SK-N-SH (cell line): ENCODE results near the gene PRX. TPM values are rescaled to one million over a fixed set of nuclear protein-coding genes. Genes with fewer than 3 reads are reported as not detected.

ENCODE experiments used
- CTCF ChIA-PET: fragments of 300-600, 350-600 bp; formaldehyde crosslinking; extraction: SDS; loops from one replicate; lab custom pipeline; 2021; lab: Yijun Ruan, JAX
- POLR2A ChIA-PET: fragments of 350-600 bp; sonication (Branson Sonifier 250); formaldehyde crosslinking; extraction: SDS; loops from one replicate; lab custom pipeline; 2020; ENCODE audit warnings: antibody characterized with exemption, inconsistent platforms; lab: Yijun Ruan, JAX
- DNase-seq: peaks from one replicate; pipeline ENCODE4 v3.0.0; 2012
- H2AFZ ChIP-seq: fragments of 200-600 bp; sonication (generic); 2 replicates; pipeline ENCODE4 v1.8.1; 2016; ENCODE audit warnings: antibody characterized with exemption, mild to moderate bottlenecking, low read depth
- H3F3A ChIP-seq: fragments of 200-600 bp; sonication (generic); replicated peaks from 2 replicates; pipeline ENCODE3; 2016; ENCODE audit warnings: antibody characterized with exemption, mild to moderate bottlenecking; ENCODE audit not compliant: insufficient read depth
- H3K27ac ChIP-seq, 2 experiments: fragments of 200-500 bp in 1 of 2; fragments of 200-600 bp in 1 of 2; sonication (Bioruptor generic) in 1 of 2; sonication (generic), shearing (Covaris generic) in 1 of 2; 2 replicates each; pipeline versions ENCODE4 v1.5.1 to v1.6.1; 2014 to 2016; ENCODE audit warnings: low read depth in 2 of 2, inconsistent platforms in 1 of 2, low read length in 1 of 2, mild to moderate bottlenecking in 1 of 2, mixed read lengths in 1 of 2
- H3K27me3 ChIP-seq: fragments of 200-600 bp; sonication (generic), shearing (Covaris generic); 2 replicates; pipeline ENCODE4 v1.6.1; 2016; ENCODE audit warnings: mixed run types; ENCODE audit not compliant: insufficient read depth
- H3K36me3 ChIP-seq, 2 experiments: fragments of 200-500 bp in 1 of 2; fragments of 200-600 bp in 1 of 2; sonication (Bioruptor generic) in 1 of 2; sonication (generic) in 1 of 2; replicated peaks in 1 of 2; 2 replicates each; pipeline versions ENCODE3 to v1.5.1; 2014 to 2016; ENCODE audit warnings: low read length in 1 of 2, mild to moderate bottlenecking in 1 of 2; ENCODE audit not compliant: insufficient read depth in 2 of 2, control insufficient read depth in 1 of 2
- H3K4me1 ChIP-seq, 2 experiments: fragments of 200-500 bp in 1 of 2; fragments of 200-600 bp in 1 of 2; sonication (Bioruptor generic) in 1 of 2; sonication (generic), shearing (Covaris generic) in 1 of 2; 2 replicates each; pipeline versions ENCODE4 v1.5.1 to v1.6.1; 2014 to 2016; ENCODE audit warnings: low read depth in 1 of 2, low read length in 1 of 2, mixed run types in 1 of 2; ENCODE audit not compliant: insufficient read depth in 2 of 2, control insufficient read depth in 1 of 2
- H3K4me2 ChIP-seq: fragments of 200-600 bp; sonication (generic), shearing (Covaris generic); 2 replicates; pipeline ENCODE4 v1.6.1; 2017; ENCODE audit warnings: mixed run types
- H3K4me3 ChIP-seq, 2 experiments: fragments of 200-500 bp in 1 of 2; fragments of 200-600 bp in 1 of 2; sonication (Bioruptor generic) in 1 of 2; sonication (generic), shearing (Covaris generic) in 1 of 2; 2 replicates each; pipeline versions ENCODE4 v1.5.1 to v1.8.1; 2014 to 2016; ENCODE audit warnings: low read depth in 2 of 2, inconsistent platforms in 1 of 2, low read length in 1 of 2, mild to moderate bottlenecking in 1 of 2, mixed read lengths in 1 of 2, moderate library complexity in 1 of 2
- H3K79me2 ChIP-seq: fragments of 200-600 bp; sonication (generic); 2 replicates; pipeline ENCODE4 v1.8.1; 2017; ENCODE audit warnings: mild to moderate bottlenecking; ENCODE audit not compliant: insufficient read depth
- H3K9ac ChIP-seq: fragments of 200-600 bp; sonication (generic); 2 replicates; pipeline ENCODE4 v1.6.1; 2017; ENCODE audit warnings: mixed run types
- H3K9me2 ChIP-seq: fragments of 200-600 bp; sonication (generic); 2 replicates; pipeline ENCODE4 v1.6.1; 2017; ENCODE audit warnings: mixed run types
- H3K9me3 ChIP-seq: fragments of 200-600 bp; sonication (generic); 2 replicates; pipeline ENCODE4 v1.6.1; 2017; ENCODE audit warnings: mixed run types, mild to moderate bottlenecking, moderate library complexity
- H4K20me1 ChIP-seq: fragments of 200-600 bp; sonication (generic); 2 replicates; pipeline ENCODE4 v1.6.1; 2017; ENCODE audit warnings: mild to moderate bottlenecking, mixed run types; ENCODE audit not compliant: insufficient read depth
- ELF1 ChIP-seq: IDR thresholded peaks from 2 replicates; pipeline ENCODE4 v1.4.0; 2012
- EP300 ChIP-seq, 2 experiments: IDR thresholded peaks; 2 replicates each; pipeline versions ENCODE4 v1.4.0 to v1.6.1; 2012; ENCODE audit warnings: borderline replicate concordance in 1 of 2, low read depth in 1 of 2, low read length in 1 of 2
- EZH2phosphoT487 ChIP-seq: fragments of 200-600 bp; sonication (generic); IDR thresholded peaks from 2 replicates; pipeline ENCODE4 v1.6.1; 2017; ENCODE audit warnings: low read depth, mixed run types, mild to moderate bottlenecking, antibody characterized with exemption, moderate library complexity, borderline replicate concordance
- FOSL2 ChIP-seq: IDR thresholded peaks from 2 replicates; pipeline ENCODE4 v1.4.0; 2012; ENCODE audit warnings: low read depth, mild to moderate bottlenecking, moderate library complexity, borderline replicate concordance
- FOXJ3 ChIP-seq: sonication (generic); formaldehyde crosslinking; IDR thresholded peaks from 2 replicates; pipeline ENCODE4 v1.5.1; 2020; ENCODE audit warnings: mild to moderate bottlenecking, missing genetic modification reagents
- FOXM1 ChIP-seq: IDR thresholded peaks from 2 replicates; pipeline ENCODE4 v1.4.0; 2012; ENCODE audit warnings: low read depth, mild to moderate bottlenecking
- GATA2 ChIP-seq: sonication (generic); formaldehyde crosslinking; IDR thresholded peaks from 2 replicates; pipeline ENCODE4 v1.5.0; 2020; ENCODE audit warnings: mild to moderate bottlenecking, missing genetic modification reagents
- NFIC ChIP-seq: IDR thresholded peaks from 2 replicates; pipeline ENCODE4 v1.4.0; 2012; ENCODE audit warnings: borderline replicate concordance
- NRF1 ChIP-seq: IDR thresholded peaks from 2 replicates; pipeline ENCODE4 v1.6.1; 2012; ENCODE audit warnings: low read depth, mild to moderate bottlenecking, low read length
- POLR2AphosphoS5 ChIP-seq: IDR thresholded peaks from 2 replicates; pipeline ENCODE4 v1.6.1; 2012; ENCODE audit warnings: low read depth, low read length
- RCOR1 ChIP-seq: fragments of 150-350 bp; IDR thresholded peaks from 2 replicates; pipeline ENCODE4 v1.6.1; 2017; ENCODE audit warnings: antibody characterized with exemption, low read length
- RXRA ChIP-seq: IDR thresholded peaks from 2 replicates; pipeline ENCODE4 v1.4.0; 2012; ENCODE audit warnings: low read depth, mild to moderate bottlenecking, borderline replicate concordance
- SMC3 ChIP-seq: IDR thresholded peaks from 2 replicates; pipeline ENCODE4 v1.6.1; 2012; ENCODE audit warnings: low read depth, low read length, improper control_type of control experiment
- TAF1 ChIP-seq: IDR thresholded peaks from 2 replicates; pipeline ENCODE4 v1.6.1; 2012; ENCODE audit warnings: low read depth, mild to moderate bottlenecking, low read length, moderate library complexity, borderline replicate concordance
- TCF12 ChIP-seq: IDR thresholded peaks from 2 replicates; pipeline ENCODE4 v1.4.0; 2012
- TEAD4 ChIP-seq: IDR thresholded peaks from 2 replicates; pipeline ENCODE4 v1.4.0; 2012; ENCODE audit warnings: mild to moderate bottlenecking, borderline replicate concordance; ENCODE audit not compliant: insufficient read depth
- WGBS: methylation state at CpG from one replicate; pipeline ENCODE4 v1.1.6; 2017; ENCODE audit warnings: low lambda C conversion rate; 5-methylcytosine and 5-hydroxymethylcytosine counted together
- polyA plus RNA-seq, 3 experiments: library from polyadenylated mRNA; depleted of rRNA; stranded (reverse); fragments of >200 nt; gene quantifications; 2 replicates each; pipeline ENCODE4 v1.2.3, GENCODE V29; 2012
- TF ChIP-seq, protein P1 (sequence below): fragments of 150-350 bp; IDR thresholded peaks from 2 replicates; pipeline ENCODE4 v1.6.1; 2016; ENCODE audit warnings: mild to moderate bottlenecking, low read depth, low read length
- TF ChIP-seq, protein P2 (sequence below): IDR thresholded peaks from 2 replicates; pipeline ENCODE4 v1.4.0; 2012; ENCODE audit warnings: low read depth
- TF ChIP-seq, protein P3 (sequence below): IDR thresholded peaks from 2 replicates; pipeline ENCODE4; 2012
- TF ChIP-seq, protein P4 (sequence below): IDR thresholded peaks from 2 replicates; pipeline ENCODE4 v1.4.0; 2012; ENCODE audit warnings: low read depth, borderline replicate concordance

The PRX gene
- polyA plus RNA-seq, 1 of the 3 experiments (the other 2 are of a cell fraction) = 2.2 TPM

DNA sequence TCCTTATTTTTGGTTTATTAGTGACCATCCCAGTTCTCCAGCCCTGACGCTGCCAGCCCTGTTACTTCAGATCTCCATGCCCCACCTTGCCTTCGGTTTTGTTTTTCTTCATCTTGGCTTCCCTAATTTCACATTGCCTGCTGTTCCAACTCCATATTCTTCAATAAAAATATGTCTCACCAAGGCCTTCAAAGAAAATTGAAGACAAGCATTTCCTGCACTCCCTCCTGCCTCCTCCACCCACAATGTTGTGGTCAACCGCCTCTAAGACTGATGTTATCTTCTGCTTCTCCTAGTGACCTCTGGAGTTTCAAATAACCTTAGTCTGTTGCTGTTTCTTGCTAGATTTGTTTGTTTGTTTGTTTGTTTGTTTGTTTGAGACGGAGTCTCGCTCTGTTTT lies 50.1 kb downstream of the PRX start:
- Histone ChIP-seq H3K9ac (no peak overlapping the region), H3K27ac (no peak overlapping the region), H3F3A (peaks cover 7% of the 10 kb centered on the region), H3K36me3 (peaks cover under 1 to 2% of the 10 kb centered on the region in 2 experiments), H3K4me2 (no peak overlapping the region), H3K9me2 (no peaks in the 10 kb centered on the region), H4K20me1 (no peaks in the 10 kb centered on the region), H3K4me1 (peaks cover 0 to 14% of the 10 kb centered on the region in 2 experiments; a peak in 2 of 4 replicates), H3K27me3 (no peaks in the 10 kb centered on the region), H3K4me3 (no peak overlapping the region), H2AFZ (no peak overlapping the region), H3K9me3 (no peaks in the 10 kb centered on the region), H3K79me2 (peaks cover 9% of the 10 kb centered on the region; the same call in 1 of the 2 replicates)
- DNase-seq = no peak
- ChIA-PET POLR2A (no interaction called here), CTCF (no interaction called here)
- 91% methylated on average over 5 of the region's 5 CpGs for WGBS
- no peak for TF ChIP-seq SMC3
- no peak for TF ChIP-seq RXRA
- TF ChIP-seq FOXJ3 (CRISPR knock-in tag) = no peak
- TF ChIP-seq, protein P1, sequence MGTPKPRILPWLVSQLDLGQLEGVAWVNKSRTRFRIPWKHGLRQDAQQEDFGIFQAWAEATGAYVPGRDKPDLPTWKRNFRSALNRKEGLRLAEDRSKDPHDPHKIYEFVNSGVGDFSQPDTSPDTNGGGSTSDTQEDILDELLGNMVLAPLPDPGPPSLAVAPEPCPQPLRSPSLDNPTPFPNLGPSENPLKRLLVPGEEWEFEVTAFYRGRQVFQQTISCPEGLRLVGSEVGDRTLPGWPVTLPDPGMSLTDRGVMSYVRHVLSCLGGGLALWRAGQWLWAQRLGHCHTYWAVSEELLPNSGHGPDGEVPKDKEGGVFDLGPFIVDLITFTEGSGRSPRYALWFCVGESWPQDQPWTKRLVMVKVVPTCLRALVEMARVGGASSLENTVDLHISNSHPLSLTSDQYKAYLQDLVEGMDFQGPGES = no peak
- TF ChIP-seq NRF1 = no peak
- no peak for TF ChIP-seq TAF1
- TF ChIP-seq, protein P2, sequence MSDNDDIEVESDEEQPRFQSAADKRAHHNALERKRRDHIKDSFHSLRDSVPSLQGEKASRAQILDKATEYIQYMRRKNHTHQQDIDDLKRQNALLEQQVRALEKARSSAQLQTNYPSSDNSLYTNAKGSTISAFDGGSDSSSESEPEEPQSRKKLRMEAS = no peak
- TF ChIP-seq TEAD4 = no peak
- no peak for TF ChIP-seq EZH2phosphoT487
- TF ChIP-seq TCF12 = no peak
- no peak for TF ChIP-seq FOSL2
- no peak for TF ChIP-seq GATA2 (CRISPR knock-in tag)
- TF ChIP-seq EP300 (IDR thresholded peaks at IDR 0.05; ENCODE audit: borderline replicate concordance in 1 of 2, low read depth in 1 of 2, low read length in 1 of 2) = no peak
- TF ChIP-seq POLR2AphosphoS5 = no peak
- no peak for TF ChIP-seq RCOR1
- TF ChIP-seq ELF1 = no peak
- TF ChIP-seq NFIC = no peak
- TF ChIP-seq, protein P3, sequence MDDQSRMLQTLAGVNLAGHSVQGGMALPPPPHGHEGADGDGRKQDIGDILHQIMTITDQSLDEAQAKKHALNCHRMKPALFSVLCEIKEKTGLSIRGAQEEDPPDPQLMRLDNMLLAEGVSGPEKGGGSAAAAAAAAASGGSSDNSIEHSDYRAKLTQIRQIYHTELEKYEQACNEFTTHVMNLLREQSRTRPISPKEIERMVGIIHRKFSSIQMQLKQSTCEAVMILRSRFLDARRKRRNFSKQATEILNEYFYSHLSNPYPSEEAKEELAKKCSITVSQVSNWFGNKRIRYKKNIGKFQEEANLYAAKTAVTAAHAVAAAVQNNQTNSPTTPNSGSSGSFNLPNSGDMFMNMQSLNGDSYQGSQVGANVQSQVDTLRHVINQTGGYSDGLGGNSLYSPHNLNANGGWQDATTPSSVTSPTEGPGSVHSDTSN = no peak
- TF ChIP-seq, protein P4, sequence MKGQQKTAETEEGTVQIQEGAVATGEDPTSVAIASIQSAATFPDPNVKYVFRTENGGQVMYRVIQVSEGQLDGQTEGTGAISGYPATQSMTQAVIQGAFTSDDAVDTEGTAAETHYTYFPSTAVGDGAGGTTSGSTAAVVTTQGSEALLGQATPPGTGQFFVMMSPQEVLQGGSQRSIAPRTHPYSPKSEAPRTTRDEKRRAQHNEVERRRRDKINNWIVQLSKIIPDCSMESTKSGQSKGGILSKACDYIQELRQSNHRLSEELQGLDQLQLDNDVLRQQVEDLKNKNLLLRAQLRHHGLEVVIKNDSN = no peak
- TF ChIP-seq FOXM1 = no peak
